ENCODE results near the gene SPCS3. TPM values are rescaled to one million over a fixed set of nuclear protein-coding genes. Genes with fewer than 3 reads are reported as not detected.

SPCS3 gene
- total and polyA plus RNA-seq, 2 of the 13 experiments (the other 11 are each of a cell fraction or from before 2014, with no cell fraction given) = 26.3 to 57.0 TPM

- no peak for TF ChIP-seq CSRNP2 (CRISPR knock-in tag; conservative IDR thresholded peaks at IDR 0.05; ENCODE audit: low read depth)
- TF ChIP-seq NR2C2 (CRISPR knock-in tag; IDR thresholded peaks at IDR 0.05; ENCODE audit: borderline replicate concordance) = no peak
- TF ChIP-seq MIXL1 (CRISPR knock-in tag; IDR thresholded peaks at IDR 0.05) = peak; percentile 63; the same call in 1 of the 2 replicates
- TF ChIP-seq ZNF230 (CRISPR knock-in tag; IDR thresholded peaks at IDR 0.05) = no peak
- no peak for TF ChIP-seq NCOA2 (CRISPR knock-in tag; IDR thresholded peaks at IDR 0.05)
- TF ChIP-seq FOXA1 (IDR thresholded peaks at IDR 0.05) = no peak
- no peak for TF ChIP-seq FOXA1 (CRISPR knock-in tag; IDR thresholded peaks at IDR 0.05)
- TF ChIP-seq KMT2B (CRISPR knock-in tag; IDR thresholded peaks at IDR 0.05) = no peak
- TF ChIP-seq ZNF264 (CRISPR knock-in tag; IDR thresholded peaks at IDR 0.05) = no peak
- TF ChIP-seq ZBTB38 (CRISPR knock-in tag; IDR thresholded peaks at IDR 0.05) = no peak
- no peak for TF ChIP-seq CENPBD1 (CRISPR knock-in tag; IDR thresholded peaks at IDR 0.05; ENCODE audit: borderline replicate concordance, low read depth)
- TF ChIP-seq MYPOP (CRISPR knock-in tag; IDR thresholded peaks at IDR 0.05) = no peak
- TF ChIP-seq YEATS2 (CRISPR knock-in tag; IDR thresholded peaks at IDR 0.05; ENCODE audit: borderline replicate concordance) = no peak
- TF ChIP-seq ZNF550 (CRISPR knock-in tag; IDR thresholded peaks at IDR 0.05; ENCODE audit: borderline replicate concordance) = no peak
- TF ChIP-seq ZFP36 (IDR thresholded peaks at IDR 0.05; ENCODE audit: borderline replicate concordance, low read depth, low read length, partially characterized antibody) = no peak
- no peak for TF ChIP-seq THAP11 (CRISPR knock-in tag; IDR thresholded peaks at IDR 0.05)
- TF ChIP-seq FOXA3 (CRISPR knock-in tag; IDR thresholded peaks at IDR 0.05) = no peak
- no peak for TF ChIP-seq HMGXB4 (CRISPR knock-in tag; IDR thresholded peaks at IDR 0.05; ENCODE audit: borderline replicate concordance in 1 of 2, low read depth in 1 of 2)
- no peak for TF ChIP-seq ZNF468 (CRISPR knock-in tag; IDR thresholded peaks at IDR 0.05)
- 0 out of 2 replicates have a peak, but pooled peaks have one; percentile 20 for TF ChIP-seq PHF21A (CRISPR knock-in tag; IDR thresholded peaks at IDR 0.05)
- 0 out of 2 replicates have a peak, but pooled peaks have one; percentile 34 for TF ChIP-seq FOXC1 (CRISPR knock-in tag; IDR thresholded peaks at IDR 0.05; ENCODE audit: borderline replicate concordance)
- TF ChIP-seq ZNF337 (CRISPR knock-in tag; IDR thresholded peaks at IDR 0.05; ENCODE audit: borderline replicate concordance, low read depth) = no peak
- TF ChIP-seq SIX1 (CRISPR knock-in tag; IDR thresholded peaks at IDR 0.05; ENCODE audit: borderline replicate concordance) = no peak
- TF ChIP-seq POGK (CRISPR knock-in tag; conservative IDR thresholded peaks at IDR 0.05) = no peak; the same call in 1 of the 2 replicates
- no peak for TF ChIP-seq PAX8 (CRISPR knock-in tag; IDR thresholded peaks at IDR 0.05; ENCODE audit: borderline replicate concordance)
These were observed 539 bp upstream of the SPCS3 start (continued) for GRCh38 chr4:176319151-176319703.

Data from HepG2 (cell line).